HG02759 (cell line): ENCODE measurements around the gene LMOD2.
"Not testable (repeated sequence)": the region's sequence is repeated elsewhere in the genome, so short reads cannot be mapped to it uniquely, and the experiment has no call there.

Experiments used
- ATAC-seq: cut with Tn5 transposase; IDR thresholded peaks from one replicate; pipeline ENCODE4 v1.9.1; 2021; ENCODE audit warnings: mild to moderate bottlenecking, moderate library complexity; ENCODE audit not compliant: unreplicated experiment

LMOD2 gene, protein sequence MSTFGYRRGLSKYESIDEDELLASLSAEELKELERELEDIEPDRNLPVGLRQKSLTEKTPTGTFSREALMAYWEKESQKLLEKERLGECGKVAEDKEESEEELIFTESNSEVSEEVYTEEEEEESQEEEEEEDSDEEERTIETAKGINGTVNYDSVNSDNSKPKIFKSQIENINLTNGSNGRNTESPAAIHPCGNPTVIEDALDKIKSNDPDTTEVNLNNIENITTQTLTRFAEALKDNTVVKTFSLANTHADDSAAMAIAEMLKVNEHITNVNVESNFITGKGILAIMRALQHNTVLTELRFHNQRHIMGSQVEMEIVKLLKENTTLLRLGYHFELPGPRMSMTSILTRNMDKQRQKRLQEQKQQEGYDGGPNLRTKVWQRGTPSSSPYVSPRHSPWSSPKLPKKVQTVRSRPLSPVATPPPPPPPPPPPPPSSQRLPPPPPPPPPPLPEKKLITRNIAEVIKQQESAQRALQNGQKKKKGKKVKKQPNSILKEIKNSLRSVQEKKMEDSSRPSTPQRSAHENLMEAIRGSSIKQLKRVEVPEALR

DNA sequence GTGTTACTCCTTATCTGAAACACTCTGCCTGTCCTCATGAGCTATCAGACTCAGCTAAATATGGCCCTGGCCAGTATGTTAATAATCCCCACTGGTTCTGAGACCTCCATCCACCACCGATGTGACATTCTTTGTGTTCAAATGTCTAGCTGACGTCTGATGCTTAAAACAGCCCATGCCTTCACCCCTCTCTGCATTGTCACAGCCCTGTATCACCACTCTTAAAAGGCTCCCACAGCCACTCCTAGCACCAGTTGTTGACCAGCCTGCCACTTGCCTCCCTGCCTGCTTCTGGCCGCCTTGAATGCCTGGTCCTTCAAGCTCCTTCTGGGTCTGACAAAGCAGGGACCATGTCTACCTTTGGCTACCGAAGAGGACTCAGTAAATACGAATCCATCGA lies at the start of gene LMOD2:
Gene LMOD2 (plus strand): TSS at position 253 of the 400 bp plus-strand sequence. CDS start 98 bp downstream, at position 351.
- ATAC-seq, result no peak

DNA sequence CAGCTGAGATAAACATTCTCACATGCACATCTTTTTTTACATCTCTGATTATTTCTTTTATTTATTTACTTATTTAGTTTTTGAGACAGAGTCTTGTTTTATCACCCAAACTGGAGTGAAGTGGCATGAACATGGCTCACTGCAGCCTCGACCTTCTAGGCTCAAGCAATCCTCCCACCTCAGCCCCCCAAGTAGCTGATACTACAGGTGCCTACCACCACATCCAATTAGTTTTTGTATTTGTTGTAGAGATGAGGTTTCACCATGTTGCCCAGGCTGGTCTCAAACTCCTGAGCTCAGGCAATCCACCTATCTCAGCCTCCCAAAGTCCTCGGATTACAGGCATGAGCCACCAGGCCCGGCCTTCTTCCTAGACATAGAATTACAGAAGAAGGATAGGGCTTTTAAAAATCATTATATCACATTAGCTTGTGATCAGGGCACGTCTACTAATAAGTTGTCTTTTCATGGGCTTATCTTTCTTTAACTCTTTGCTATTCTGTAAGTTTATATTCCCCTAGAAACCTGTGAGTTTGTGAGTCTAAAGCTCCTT lies 48.2 kb upstream of the LMOD2 start:
- ATAC-seq, result no peak

DNA sequence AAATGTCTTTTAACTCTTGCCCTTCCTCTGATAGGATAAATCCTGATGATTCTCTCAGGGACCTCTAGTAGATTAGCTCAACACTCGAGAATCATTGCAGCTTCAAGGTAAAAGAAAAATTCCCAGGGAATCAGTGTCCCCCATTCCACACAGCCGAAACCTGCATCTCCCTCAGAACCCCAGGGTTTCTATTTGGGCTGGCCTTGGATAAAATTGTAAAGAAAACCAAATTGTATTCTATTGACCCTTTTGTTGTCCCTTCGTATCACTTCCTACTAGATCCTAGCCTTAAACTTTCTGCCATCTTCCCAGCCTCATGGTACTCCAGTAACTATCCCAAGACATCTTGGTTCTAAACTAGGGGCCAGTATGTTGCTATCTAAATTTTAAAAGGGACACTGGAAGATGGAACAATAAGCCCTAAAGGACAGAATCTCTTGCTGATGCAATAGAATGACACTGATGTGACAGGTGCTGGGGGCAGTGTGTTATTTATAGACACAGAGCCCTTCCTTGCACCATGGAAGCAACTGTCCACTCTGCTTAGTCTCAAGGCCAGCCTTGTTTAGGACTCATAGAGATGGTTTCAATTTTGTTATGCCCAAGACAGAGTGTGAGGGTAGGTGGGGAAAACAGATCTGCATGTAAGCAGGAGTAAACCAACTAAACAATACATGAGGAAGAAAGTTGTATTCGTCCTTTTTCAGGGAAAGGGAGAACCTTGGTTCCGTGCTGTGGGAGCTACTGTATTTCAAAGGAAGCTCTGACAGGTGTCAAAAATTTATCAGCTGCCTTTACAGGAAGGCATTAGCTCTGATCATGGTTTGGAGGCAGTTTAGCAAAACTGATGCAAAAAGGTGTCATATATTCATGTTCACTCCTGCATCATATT lies 46.4 kb upstream of the LMOD2 start:
- ATAC-seq, result no peak

DNA sequence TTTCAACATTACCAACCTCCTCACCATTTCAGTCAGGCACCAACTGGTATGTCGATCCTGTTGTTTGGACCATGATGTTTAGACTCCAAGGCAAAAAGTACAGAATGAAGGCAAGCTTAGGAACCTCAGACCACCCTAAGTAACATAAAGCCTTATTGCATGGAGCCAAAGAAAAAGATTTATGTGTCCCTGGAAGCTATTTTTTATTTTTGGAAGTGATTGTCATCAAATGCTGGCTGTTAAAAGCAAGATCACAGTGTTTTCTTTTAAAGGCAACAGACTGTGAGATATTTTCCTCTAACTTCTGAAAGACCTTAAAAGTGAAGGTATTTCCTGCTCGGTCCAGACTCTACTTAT lies 45.8 kb upstream of the LMOD2 start:
- ATAC-seq, result no peak

DNA sequence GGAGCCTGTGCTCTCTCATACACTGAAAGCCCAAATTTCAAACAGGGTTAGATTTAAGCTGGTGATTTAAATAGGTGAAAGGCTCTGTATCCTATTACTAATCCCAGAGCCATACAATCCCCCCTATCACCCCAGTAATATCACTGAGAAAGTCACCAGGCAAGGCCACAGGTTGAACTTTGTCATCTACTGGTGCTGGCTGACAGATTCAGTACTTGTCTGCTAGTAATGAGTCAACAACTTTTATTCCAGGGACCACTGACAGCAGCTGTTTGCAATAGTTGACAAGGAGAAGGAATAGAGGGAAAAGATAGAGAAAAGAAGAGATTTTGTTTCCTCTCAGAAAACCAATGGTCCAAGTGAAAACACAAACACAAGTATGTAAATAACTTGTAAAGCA lies 43.6 kb upstream of the LMOD2 start:
- ATAC-seq, result no peak

DNA sequence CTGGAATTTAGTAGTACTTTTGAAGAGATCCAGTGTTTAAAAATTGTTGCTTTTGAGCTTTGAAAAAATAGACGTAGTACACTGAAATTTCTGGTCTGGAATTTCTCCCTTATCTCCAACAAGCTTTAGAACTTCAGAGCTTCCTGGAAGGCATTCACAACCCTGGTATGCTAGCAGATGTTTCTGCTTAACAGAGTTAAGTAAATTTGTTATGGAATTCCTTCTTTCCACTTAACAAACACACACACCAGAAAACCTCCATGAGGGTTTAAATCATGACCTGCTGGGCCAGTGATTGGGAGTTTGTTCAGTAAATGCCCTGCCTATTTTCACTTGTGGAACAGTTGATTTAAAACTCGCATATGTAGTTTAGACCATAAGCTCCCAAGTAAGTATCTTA lies 40.3 kb upstream of the LMOD2 start:
- no peak for ATAC-seq

DNA sequence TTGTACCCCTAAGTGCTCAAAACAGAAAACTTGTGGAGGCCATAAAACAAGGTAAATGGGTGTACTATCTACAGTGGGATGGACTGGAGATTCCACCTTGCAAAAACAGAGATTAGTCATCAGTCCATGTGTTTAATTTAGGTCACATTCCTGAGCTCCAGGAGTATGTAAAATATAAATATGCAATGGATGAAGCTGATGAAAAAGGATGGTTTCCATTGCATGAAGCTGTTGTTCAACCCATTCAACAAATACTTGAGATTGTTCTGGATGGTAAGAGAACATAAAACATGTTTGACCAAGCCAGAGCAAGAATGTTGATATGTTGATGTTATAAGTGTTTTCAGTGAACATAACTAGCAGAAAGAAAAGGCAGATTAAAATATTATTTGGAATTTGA lies 39.4 kb upstream of the LMOD2 start:
- no peak for ATAC-seq

DNA sequence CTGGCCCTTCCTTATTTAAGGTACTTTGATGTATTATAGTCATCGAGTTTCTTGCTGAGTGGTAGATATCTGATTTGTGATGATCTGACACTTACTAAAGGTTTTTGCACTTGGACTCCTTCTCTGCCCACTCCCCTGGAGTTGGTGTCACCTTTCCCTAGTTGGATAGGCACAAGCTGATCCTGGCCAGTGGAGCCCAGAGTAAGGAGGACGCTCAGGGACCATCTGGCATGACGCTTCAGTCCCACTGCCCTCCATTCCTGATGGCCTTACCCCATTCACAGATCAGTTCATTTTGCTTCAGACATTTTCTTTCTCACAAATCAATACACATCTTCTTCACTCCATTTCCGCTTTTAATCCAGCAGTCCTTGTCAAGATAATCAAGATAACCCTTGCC lies 34.0 kb upstream of the LMOD2 start:
- ATAC-seq, result no peak

DNA sequence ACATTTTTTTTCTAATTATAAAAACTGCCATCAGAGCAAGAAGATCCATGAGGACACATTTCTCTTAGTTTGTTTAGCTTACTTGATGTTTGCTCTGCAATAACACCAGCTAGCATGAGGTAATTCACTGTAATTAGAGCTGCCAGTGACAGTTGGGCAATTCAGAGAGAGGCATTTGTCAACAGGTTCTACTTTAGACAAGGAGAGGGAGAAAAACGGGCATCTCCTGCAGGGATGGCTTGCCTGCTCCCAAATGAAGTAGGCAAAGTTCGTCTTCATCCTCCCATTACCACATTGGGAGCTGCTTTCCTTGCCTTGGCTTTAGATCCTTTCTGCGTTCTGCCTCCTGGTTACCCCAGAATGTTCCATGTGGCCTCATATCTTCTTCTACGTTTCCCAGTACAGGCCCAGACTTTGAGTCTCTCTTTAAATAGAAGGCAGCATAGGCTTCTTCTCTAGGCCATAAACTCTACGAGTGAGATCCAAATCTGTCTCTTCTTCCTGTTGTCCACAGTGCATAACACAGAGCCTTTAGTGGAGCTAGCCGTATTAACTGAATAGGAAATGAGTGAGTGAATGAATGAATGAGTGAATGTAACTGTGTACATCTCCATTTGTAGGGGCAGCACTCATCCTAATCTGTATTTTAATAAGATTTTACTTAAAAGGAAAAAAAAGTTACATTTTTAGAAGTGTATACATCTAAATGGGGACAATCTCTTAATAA lies 32.8 kb upstream of the LMOD2 start:
- ATAC-seq, result no peak

DNA sequence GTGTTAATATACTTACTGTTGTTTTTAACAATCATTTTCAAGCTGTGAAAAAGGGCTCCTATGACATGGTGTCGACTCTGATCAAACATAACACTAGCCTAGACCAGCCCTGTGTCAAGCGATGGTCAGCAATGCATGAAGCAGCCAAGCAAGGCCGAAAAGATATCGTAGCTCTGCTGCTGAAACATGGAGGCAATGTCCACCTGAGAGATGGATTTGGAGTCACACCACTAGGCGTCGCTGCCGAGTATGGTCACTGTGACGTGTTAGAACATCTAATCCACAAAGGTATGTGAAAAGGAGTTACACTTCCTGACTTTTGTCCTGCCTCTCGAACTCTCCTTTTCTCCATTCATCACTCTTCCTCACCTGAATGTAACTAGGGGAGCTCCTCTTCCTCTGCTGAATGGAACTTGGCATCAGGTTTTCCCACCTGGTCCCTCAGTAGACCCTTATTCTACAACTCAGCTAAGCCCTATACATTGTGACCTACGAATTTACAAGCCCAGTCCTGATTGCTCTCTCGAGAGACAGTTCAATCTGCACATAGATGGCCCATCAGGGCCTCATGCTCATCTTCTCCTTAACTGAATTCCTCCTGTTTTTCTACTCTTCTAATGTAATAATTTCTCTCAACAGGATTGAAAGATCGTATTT lies 31.0 kb upstream of the LMOD2 start:
- ATAC-seq, result peak; percentile 98

DNA sequence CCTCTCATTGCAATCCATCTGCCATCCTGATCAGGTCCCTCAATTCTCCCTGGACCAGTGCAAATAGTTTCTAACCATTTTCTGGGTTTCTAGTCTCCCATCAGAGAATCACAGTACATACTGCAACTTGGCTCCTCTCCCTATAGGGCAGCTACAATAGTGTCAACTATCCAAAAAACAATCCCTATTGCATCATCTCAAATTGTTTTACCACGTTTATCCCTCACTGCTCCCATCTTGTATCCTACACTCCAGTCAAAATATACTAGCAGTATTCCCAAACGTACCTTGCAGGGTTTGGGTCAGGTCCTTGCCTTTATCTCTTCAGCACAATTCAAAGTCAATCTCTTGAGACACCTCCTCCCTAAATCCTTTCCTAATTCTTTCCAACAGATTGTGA lies 30.4 kb upstream of the LMOD2 start:
- no peak for ATAC-seq

DNA sequence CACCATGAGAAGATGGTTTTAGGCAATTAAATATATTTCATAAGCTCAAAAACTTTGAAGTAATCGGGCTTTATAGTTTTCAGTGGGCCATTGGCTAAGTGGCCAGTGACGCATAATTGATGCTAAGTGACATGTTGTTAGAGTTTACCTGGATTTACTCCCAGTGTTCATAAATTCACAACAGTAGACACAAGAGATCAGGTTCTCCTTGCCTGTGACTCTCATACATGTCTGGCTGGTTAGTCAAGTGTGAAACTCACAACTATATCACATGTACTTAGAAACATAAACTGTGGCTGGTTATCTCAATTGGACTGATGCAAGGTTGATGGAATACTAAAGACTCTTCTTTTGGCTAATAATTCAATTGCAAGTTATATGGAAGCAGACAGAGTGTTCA lies 27.8 kb upstream of the LMOD2 start:
- ATAC-seq, result no peak

DNA sequence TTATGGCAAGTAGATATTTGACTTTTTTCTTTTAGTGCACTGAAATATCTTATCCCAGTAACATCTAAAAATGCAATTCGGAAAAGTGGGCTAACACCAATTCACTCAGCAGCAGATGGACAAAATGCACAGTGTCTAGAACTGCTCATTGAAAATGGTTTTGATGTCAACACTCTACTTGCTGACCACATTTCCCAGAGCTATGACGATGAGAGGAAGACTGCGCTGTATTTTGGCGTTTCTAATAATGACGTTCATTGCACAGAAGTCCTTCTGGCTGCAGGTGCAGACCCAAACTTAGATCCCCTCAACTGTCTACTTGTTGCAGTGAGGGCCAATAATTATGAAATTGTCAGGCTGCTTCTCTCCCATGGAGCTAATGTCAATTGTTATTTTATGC lies 26.8 kb upstream of the LMOD2 start:
- ATAC-seq, result no peak

DNA sequence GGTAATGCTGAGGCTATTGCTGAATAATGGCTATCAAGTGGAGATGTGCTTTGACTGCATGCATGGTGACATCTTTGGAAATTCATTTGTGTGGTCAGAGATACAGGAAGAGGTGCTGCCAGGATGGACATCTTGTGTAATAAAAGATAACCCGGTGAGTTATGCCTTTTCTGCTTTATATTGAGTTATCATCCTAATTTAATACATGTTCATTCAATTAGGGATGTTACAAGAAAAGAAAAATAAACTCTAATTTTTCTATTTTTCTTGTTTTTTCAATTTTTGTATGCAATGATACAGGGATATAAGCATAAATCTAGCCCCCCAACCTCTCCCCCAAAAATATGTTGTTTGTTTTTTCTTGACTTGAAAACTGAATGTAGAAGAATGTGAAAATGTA lies 26.4 kb upstream of the LMOD2 start:
- ATAC-seq, result no peak

DNA sequence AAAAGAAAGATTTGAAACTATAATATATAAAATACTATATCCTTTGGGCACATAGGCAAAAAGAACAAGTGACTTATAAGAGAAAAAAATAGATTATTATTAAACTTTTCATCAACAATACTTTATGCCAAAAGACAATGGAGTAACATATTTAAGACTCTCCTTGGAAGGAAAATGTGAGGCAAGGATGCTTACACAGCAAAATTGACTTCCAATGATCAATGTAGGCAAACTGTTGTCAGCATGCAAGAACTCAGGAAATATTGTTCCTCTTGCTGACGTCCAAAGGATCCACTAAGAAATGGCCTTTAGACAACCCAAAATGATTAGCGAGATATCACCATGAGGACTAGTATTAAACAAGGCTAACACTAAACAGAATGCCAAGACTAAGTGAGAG lies 22.9 kb upstream of the LMOD2 start:
- ATAC-seq, result no peak

DNA sequence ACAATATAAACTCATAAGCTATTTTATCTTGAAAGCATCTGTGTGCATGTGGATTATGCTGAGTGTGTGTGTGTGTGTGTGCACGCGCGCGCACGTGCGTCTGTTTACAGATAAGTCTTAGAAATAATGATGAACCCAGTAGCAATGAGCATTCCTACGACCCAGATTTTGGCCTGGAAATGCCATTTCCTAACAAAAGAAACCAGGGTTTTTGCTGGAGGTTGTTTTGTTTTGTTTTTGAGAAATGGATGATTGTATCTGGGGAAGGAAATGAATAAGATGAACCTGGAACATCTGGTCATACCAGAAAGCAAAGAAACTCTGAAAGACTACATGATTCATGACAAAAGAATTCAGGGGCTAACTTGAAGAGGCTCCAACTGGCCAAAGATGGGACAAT lies 22.1 kb upstream of the LMOD2 start:
- no peak for ATAC-seq

DNA sequence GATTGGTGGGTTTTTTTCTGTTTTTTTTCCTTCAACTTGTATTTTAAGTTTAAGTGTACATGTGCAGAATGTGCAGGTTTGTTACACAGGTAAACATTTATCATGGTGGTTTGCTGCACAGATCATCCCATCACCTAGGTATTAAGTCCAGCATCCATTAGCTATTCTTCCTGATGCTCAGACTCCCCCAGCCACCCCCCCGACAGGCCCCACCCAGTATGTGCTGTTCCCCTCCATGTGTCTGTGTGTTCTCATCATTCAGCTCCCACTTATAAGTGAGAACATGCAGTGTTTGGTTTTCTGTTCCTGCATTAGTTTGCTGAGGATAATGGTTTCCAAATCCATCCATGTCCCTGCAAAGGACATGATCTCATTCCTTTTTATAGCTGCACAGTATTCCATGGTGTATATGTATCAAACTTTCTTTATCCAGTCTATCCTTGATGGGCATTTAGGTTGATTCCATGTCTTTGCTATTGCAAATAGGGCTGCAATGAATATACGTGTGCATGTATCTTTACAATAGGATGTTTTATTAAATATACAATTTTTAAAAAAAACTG lies 21.6 kb upstream of the LMOD2 start:
- not testable (repeated sequence) for ATAC-seq

DNA sequence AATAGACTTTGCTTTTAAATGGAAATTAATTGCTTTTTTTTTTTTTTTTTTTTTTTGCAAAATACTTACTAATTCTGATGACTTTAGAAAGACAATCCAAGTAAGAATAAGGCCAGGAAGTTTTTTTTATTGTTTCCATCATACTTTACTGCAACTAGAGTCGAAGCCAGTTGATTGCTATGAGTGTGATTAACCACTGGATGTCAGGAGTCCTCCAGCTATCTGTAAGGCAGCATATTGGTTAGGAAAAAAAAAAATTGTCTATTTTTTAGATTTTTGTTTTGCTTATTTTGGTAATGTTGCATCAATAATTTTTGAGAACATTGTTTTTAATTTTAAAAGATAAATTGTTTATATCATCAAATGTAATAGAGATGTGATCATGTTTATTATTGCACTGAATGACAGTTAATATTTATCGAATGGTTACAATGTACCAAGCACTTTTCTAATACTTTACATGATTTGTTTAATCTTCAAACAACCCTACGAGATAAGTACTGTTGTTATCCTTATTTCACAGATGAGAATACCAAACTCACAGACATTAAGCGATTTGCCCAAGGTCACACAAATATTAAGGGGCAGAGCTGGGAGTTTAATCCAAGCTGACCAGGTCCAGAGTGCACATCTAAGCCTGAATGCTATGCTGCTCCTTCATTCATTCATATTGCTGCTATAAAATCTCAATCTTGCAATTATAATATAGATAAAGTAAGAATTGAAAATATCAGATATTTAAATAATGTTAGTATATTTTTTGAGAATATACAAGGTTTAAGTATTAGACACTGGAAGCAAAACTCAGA lies 19.9 kb upstream of the LMOD2 start:
- no peak for ATAC-seq

DNA sequence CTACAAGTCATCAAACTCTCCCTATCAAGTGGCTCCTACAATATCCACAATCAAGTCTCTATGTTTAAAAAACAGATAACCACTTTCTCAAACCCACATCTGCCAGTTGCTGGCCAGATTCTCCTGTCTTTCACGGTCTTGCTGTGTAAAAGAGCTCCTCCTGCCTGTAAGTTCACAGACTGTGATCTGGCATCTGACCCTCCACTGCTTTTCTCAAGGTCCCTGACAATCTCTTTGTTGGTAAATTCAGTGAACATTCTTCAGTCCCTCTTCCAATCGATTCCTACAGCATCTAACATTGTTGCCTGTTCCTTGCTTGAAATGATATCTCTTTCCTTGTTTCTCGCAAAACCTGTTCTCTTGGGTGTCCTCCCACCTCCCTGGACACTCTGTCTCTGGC lies 18.5 kb upstream of the LMOD2 start:
- ATAC-seq, result no peak
